Endothelial cell of umbilical vein (primary cell): Measurements from ENCODE around the gene MTTP. TPM values are rescaled to one million over a fixed set of nuclear protein-coding genes. Genes with fewer than 3 reads are reported as not detected.

Experiments
- BruUV-seq: library from RNA; stranded (reverse); fragments of 400-500 nt; replicated peaks from 2 replicates; lab custom pipeline; 2021; lab: Mats Ljungman, UMichigan
- CTCF ChIA-PET: fragments of 300-600, 350-600 bp; sonication (Branson Sonifier 250); formaldehyde crosslinking; loops from one replicate; lab custom pipeline; 2021; ENCODE audit warnings: antibody characterized with exemption, inconsistent platforms; lab: Charles Lee
- POLR2A ChIA-PET: fragments of 300-600, 350-600 bp; sonication (Branson Sonifier 250); formaldehyde crosslinking; loops from one replicate; lab custom pipeline; 2021; ENCODE audit warnings: antibody characterized with exemption, inconsistent platforms; lab: Charles Lee
- DNase-seq: peaks from one replicate; pipeline ENCODE4 v3.0.0-alpha.2; 2011; ENCODE audit warnings: low read depth, low spot score
- FAIRE-seq: peaks from 2 replicates; lab custom pipeline; 2011; peaks lifted over from hg19 to GRCh38; lab: Jason Lieb, UNC
- H2AFZ ChIP-seq: 2 replicates; pipeline ENCODE4 v1.6.0; 2012; ENCODE audit warnings: low read depth, low read length, control low read depth, inconsistent platforms
- H3K27ac ChIP-seq: 2 replicates; pipeline ENCODE4 v1.5.1; 2011; ENCODE audit warnings: low read depth, mild to moderate bottlenecking, control low read depth, low read length, moderate library complexity; ENCODE audit not compliant: insufficient read depth
- H3K27me3 ChIP-seq, 2 experiments: 2 replicates each; pipeline versions ENCODE4 v1.6.0 to v1.6.1; 2011; ENCODE audit warnings: low read length in 2 of 2, mixed read lengths in 1 of 2; ENCODE audit not compliant: control insufficient read depth in 2 of 2, insufficient read depth in 2 of 2
- H3K36me3 ChIP-seq, 2 experiments: 2 replicates in 1 of 2; 3 replicates in 1 of 2; pipeline ENCODE4 v1.5.1; 2011; ENCODE audit warnings: low read length in 2 of 2, mild to moderate bottlenecking in 1 of 2, moderate library complexity in 1 of 2; ENCODE audit not compliant: control insufficient read depth in 2 of 2, insufficient read depth in 2 of 2; ENCODE audit errors: extremely low read depth in 1 of 2
- H3K4me1 ChIP-seq: 3 replicates; pipeline ENCODE4 v1.5.1; 2011; ENCODE audit warnings: mild to moderate bottlenecking, low read length; ENCODE audit not compliant: control insufficient read depth, insufficient read depth; ENCODE audit errors: extremely low read depth
- H3K4me2 ChIP-seq: 2 replicates; pipeline ENCODE4 v1.6.1; 2011; ENCODE audit warnings: low read length, control low read depth, mixed read lengths; ENCODE audit not compliant: insufficient read depth
- H3K4me3 ChIP-seq, 3 experiments: fragments of 200-600 bp in 1 of 3; sonication (generic), shearing (Covaris generic) in 1 of 3; replicated peaks in 1 of 3; 2 replicates each; pipeline ENCODE4 v1.5.1; 2011 to 2016; ENCODE audit warnings: control low read depth in 3 of 3, low read length in 3 of 3, mild to moderate bottlenecking in 2 of 3, inconsistent platforms in 1 of 3, low read depth in 1 of 3, moderate library complexity in 1 of 3; ENCODE audit not compliant: insufficient read depth in 1 of 3
- H3K79me2 ChIP-seq: 2 replicates; pipeline ENCODE4 v1.6.0; 2012; ENCODE audit warnings: low read length, inconsistent platforms; ENCODE audit not compliant: control insufficient read depth, insufficient read depth
- H3K9ac ChIP-seq: replicated peaks from 2 replicates; pipeline ENCODE3; 2011; ENCODE audit warnings: low read length, control low read depth; ENCODE audit not compliant: insufficient read depth; ENCODE audit errors: extremely low read depth
- H3K9me1 ChIP-seq: replicated peaks from 3 replicates; pipeline ENCODE4 v1.6.0; 2011; ENCODE audit warnings: mild to moderate bottlenecking, low read length; ENCODE audit not compliant: control insufficient read depth, insufficient read depth; ENCODE audit errors: extremely low read depth
- H3K9me3 ChIP-seq: replicated peaks from 2 replicates; pipeline ENCODE4 v1.5.1; 2012; ENCODE audit warnings: low read length, inconsistent platforms; ENCODE audit not compliant: control insufficient read depth, insufficient read depth
- H4K20me1 ChIP-seq: replicated peaks from 2 replicates; pipeline ENCODE3; 2011; ENCODE audit warnings: mild to moderate bottlenecking, low read length; ENCODE audit not compliant: control insufficient read depth, insufficient read depth; ENCODE audit errors: extremely low read depth
- CTCF ChIP-seq, 2 donors: IDR thresholded peaks; 1 replicate in 1 of 2; 2 replicates in 1 of 2; pipeline ENCODE4 v1.5.1; 2011; ENCODE audit warnings: low read length in 2 of 2, mild to moderate bottlenecking in 2 of 2, moderate library complexity in 2 of 2, control low read depth in 1 of 2, inconsistent platforms in 1 of 2, low read depth in 1 of 2; ENCODE audit not compliant: insufficient read depth in 1 of 2; ENCODE audit errors: extremely low read depth in 1 of 2
- EZH2 ChIP-seq: IDR thresholded peaks from 2 replicates; pipeline ENCODE4 v1.6.1; 2012; ENCODE audit warnings: borderline replicate concordance, low read depth, mild to moderate bottlenecking, moderate library complexity, low read length, inconsistent platforms; ENCODE audit not compliant: severe bottlenecking
- FOS ChIP-seq: IDR thresholded peaks from 2 replicates; pipeline ENCODE4 v1.6.1; 2011; ENCODE audit warnings: mild to moderate bottlenecking, low read length, moderate library complexity, borderline replicate concordance; ENCODE audit not compliant: insufficient read depth
- GATA2 ChIP-seq: IDR thresholded peaks from 2 replicates; pipeline ENCODE4 v1.7.0; 2011; ENCODE audit warnings: low read depth, mild to moderate bottlenecking, moderate library complexity, mixed read lengths, low read length; ENCODE audit not compliant: insufficient read length, insufficient read depth
- JUN ChIP-seq: IDR thresholded peaks from 2 replicates; pipeline ENCODE4 v1.6.1; 2011; ENCODE audit warnings: borderline replicate concordance, low read depth; ENCODE audit not compliant: insufficient read length, insufficient read depth
- MAX ChIP-seq: IDR thresholded peaks from 2 replicates; pipeline ENCODE4 v1.6.1; 2011; ENCODE audit not compliant: insufficient read depth, insufficient read length
- MYC ChIP-seq: IDR thresholded peaks from one replicate; pipeline ENCODE4 v1.6.1; 2011; ENCODE audit warnings: mild to moderate bottlenecking, low read depth, low read length
- POLR2A ChIP-seq: IDR thresholded peaks from 2 replicates; pipeline ENCODE4 v1.6.1; 2012; ENCODE audit warnings: low read depth, mild to moderate bottlenecking, control low read depth, low read length
- POLR2AphosphoS5 ChIP-seq: IDR thresholded peaks from 2 replicates; pipeline ENCODE4 v1.6.1; 2012; ENCODE audit warnings: low read depth, mild to moderate bottlenecking, control low read depth, low read length, moderate library complexity; ENCODE audit not compliant: insufficient read depth
- dilution Hi-C: fragments of 300-500 bp; cut with MboI; formaldehyde crosslinking; loops from one replicate; pipeline ENCODE4 v1.15.0; 2019; ENCODE audit warnings: low sequenced_read_pairs; ENCODE audit not compliant: extremely low pct_ligation_motif_present
- intact Hi-C: fragments of 100-400 bp; cut with micrococcal nuclease; formaldehyde crosslinking; loops from one replicate; pipeline ENCODE4 v1.10.0; 2022
- polyA plus RNA-seq, 4 experiments: library from polyadenylated mRNA; depleted of rRNA in 3 of 4; stranded (reverse) in 3 of 4; unstranded in 1 of 4; fragments of >200 nt; gene quantifications; 2 replicates each; pipeline versions ENCODE4 v1.2.1 to v1.2.3, GENCODE V29; 2011 to 2012; ENCODE audit warnings: missing spikeins in 1 of 4
- total RNA-seq: library from RNA; stranded (reverse); gene quantifications from 2 replicates; pipeline ENCODE4 v1.2.3, GENCODE V29; 2021

The MTTP gene
- total and polyA plus RNA-seq, 2 donors (not counting 3 experiments of a cell fraction or from before 2014, with no cell fraction given): not detected

GRCh38 chr4:99635601-99636000, 61.0 kb downstream of the MTTP start:
- ChIA-PET POLR2A (no interaction called here), CTCF (no interaction called here)
- intact Hi-C loops: no loop called here
- Histone ChIP-seq H3K36me3 (no peaks in the 10 kb centered on the region), H3K4me3 (no peak overlapping the region), H3K9me3 (no peaks in the 10 kb centered on the region), H4K20me1 (no peaks in the 10 kb centered on the region), H3K79me2 (no peaks in the 10 kb centered on the region), H3K27ac (no peak overlapping the region), H3K9me1 (no peaks in the 10 kb centered on the region), H3K4me2 (no peak overlapping the region), H3K4me1 (no peaks in the 10 kb centered on the region), H3K27me3 (no peaks in the 10 kb centered on the region), H2AFZ (no peak overlapping the region), H3K9ac (no peak overlapping the region)
- no TSS peak for BruUV-seq
- dilution Hi-C loops: no loop called here
- DNase-seq: no peak
- FAIRE-seq: no peak
- TF ChIP-seq POLR2AphosphoS5 (no peak), GATA2 (no peak), POLR2A (no peak), CTCF (IDR thresholded peaks at IDR 0.05; ENCODE audit: extremely low read depth in 1 of 2, insufficient read depth in 1 of 2, low read depth in 1 of 2, low read length in 2 of 2) (no peak)

- Histone ChIP-seq H3K9me3 (no peaks in the 10 kb centered on the region), H3K4me2 (no peak overlapping the region), H3K27me3 (no peaks in the 10 kb centered on the region), H4K20me1 (no peaks in the 10 kb centered on the region), H3K36me3 (no peaks in the 10 kb centered on the region), H3K4me3 (no peak overlapping the region), H3K4me1 (no peaks in the 10 kb centered on the region), H3K27ac (no peak overlapping the region), H3K9me1 (no peaks in the 10 kb centered on the region), H3K79me2 (no peaks in the 10 kb centered on the region), H2AFZ (no peak overlapping the region), H3K9ac (no peak overlapping the region)
- BruUV-seq: no TSS peak
- TF ChIP-seq MAX (no peak), MYC (no peak), CTCF (IDR thresholded peaks at IDR 0.05; ENCODE audit: extremely low read depth in 1 of 2, insufficient read depth in 1 of 2, low read depth in 1 of 2, low read length in 2 of 2) (no peak), JUN (no peak), POLR2A (no peak), POLR2AphosphoS5 (no peak), EZH2 (no peak), FOS (no peak), GATA2 (no peak)
- FAIRE-seq (no peak), DNase-seq (no peak)
- ChIA-PET POLR2A (no interaction called here), CTCF (no interaction called here)
- intact Hi-C loops (no loop called here), dilution Hi-C loops (no loop called here)
Observed at GRCh38 chr4:99636422-99636821, 61.8 kb downstream of the MTTP start.
